HG02678 (cell line): ENCODE measurements around the gene NCOA7.
A peak's percentile ranks its signal among the peaks of the same experiment; 100 is the strongest.
"Not testable (repeated sequence)": the region's sequence is repeated elsewhere in the genome, so short reads cannot be mapped to it uniquely, and the experiment has no call there.

Source experiments
- ATAC-seq: cut with Tn5 transposase; IDR thresholded peaks from one replicate; pipeline ENCODE4 v1.9.1; 2021; ENCODE audit warnings: mild to moderate bottlenecking, moderate library complexity; ENCODE audit not compliant: unreplicated experiment

The NCOA7 gene

GRCh38 chr6:125753218-125753936, 37.4 kb upstream of the NCOA7 start:
- ATAC-seq: no peak

DNA sequence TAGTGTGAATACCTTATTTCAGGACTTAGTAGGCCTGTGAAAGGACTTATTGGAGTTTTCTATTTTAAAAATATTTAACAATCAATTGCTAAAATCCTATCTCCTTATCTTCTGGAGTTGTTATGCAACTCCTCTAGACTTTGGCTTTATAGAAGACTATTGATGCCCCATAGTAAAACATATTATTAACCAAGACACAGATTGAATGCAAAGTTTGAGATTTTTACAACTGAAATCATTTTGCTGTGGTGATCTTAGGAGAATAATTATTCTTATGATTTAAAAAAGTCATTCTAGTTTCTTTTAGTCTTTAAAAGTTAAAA, 36.9 kb upstream of the NCOA7 start:
- ATAC-seq: no peak

DNA sequence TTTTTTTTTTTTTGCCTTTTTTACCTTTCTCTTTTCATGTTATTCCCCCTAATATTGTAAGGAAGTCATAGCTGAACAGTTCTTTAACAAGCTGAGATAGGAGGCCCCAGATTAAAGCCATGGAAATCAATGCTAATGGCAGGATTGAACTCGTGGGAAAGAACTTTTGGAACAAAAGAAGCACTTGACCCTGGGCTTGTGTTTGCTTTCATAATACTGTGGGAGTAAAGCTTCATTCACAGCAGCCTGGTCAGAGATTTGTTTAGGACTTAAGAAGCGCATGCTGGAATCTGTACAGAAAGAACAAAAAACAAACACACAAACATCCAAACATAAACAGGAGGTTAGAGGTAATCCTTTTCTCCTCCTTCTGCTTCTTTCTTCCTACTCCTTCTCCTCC, 36.2 kb upstream of the NCOA7 start:
- ATAC-seq: no peak

DNA sequence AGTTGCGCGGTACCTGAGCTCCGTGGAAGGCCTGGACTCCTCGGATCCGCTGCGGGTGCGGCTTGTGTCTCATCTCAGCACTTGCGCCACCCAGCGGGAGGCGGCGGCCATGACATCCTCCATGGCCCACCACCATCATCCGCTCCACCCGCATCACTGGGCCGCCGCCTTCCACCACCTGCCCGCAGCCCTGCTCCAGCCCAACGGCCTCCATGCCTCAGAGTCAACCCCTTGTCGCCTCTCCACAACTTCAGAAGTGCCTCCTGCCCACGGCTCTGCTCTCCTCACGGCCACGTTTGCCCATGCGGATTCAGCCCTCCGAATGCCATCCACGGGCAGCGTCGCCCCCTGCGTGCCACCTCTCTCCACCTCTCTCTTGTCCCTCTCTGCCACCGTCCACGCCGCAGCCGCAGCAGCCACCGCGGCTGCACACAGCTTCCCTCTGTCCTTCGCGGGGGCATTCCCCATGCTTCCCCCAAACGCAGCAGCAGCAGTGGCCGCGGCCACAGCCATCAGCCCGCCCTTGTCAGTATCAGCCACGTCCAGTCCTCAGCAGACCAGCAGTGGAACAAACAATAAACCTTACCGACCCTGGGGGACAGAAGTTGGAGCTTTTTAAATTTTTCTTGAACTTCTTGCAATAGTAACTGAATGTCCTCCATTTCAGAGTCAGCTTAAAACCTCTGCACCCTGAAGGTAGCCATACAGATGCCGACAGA, 31.4 kb upstream of the NCOA7 start:
- no peak for ATAC-seq

- ATAC-seq: no peak
Observed at GRCh38 chr6:125759959-125760457, 30.8 kb upstream of the NCOA7 start.

- no peak for ATAC-seq
Observed at GRCh38 chr6:125764121-125764671, 26.6 kb upstream of the NCOA7 start.

DNA sequence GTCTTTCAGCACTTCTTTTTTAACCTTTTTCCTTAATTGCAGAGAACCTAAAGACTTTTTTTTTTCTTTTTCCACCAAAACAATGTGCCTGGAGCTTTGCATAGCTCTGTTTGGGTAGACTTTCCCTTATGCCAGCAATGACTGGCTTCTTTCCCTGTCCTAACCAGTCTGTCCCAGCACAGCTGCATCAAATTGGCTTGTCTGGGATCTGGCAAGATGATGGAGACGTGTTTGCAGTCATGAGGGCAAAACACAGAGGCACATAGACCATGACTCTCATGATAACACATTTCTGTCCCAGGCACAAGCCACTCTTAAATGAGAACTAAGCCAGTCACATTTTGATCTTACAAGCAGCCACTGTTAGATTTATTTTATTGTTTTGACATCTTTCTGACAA, 24.8 kb upstream of the NCOA7 start:
- ATAC-seq: no peak

- ATAC-seq: no peak
Observed at GRCh38 chr6:125766641-125767040, 24.1 kb upstream of the NCOA7 start.

- no peak for ATAC-seq
Observed at GRCh38 chr6:125769147-125769783, 21.5 kb upstream of the NCOA7 start.

GRCh38 chr6:125773387-125774341, 17.1 kb upstream of the NCOA7 start:
- ATAC-seq: no peak

- not testable (repeated sequence) for ATAC-seq
Observed at GRCh38 chr6:125776107-125776826, 14.5 kb upstream of the NCOA7 start.

DNA sequence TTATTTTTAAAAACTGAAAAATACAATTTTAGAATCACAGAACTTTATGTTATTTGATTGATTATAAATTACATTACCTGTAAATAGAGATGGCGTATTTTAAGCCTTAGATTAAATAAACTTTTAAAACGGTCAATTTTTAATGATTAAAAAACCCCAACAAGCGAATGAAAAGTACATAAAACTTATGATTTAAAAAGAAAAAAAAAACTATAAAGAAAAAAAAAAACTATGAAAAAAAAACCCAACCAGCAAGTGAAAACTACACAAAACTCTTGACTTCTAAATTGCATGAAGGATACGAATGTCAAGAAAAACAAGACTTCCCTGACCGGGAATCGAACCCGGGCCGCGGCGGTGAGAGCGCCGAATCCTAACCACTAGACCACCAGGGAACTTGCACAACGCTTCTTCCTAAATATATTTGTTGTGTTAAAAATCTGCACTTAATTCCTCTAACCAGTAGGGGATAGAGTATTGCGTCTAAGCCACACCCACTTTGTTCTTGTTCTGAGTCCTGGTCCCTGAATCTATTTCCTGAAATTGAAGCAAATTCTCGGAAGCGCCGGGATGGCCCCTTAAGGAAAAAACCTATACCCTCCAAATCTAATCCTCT, 10.7 kb upstream of the NCOA7 start:
- ATAC-seq: peak; percentile 80

DNA sequence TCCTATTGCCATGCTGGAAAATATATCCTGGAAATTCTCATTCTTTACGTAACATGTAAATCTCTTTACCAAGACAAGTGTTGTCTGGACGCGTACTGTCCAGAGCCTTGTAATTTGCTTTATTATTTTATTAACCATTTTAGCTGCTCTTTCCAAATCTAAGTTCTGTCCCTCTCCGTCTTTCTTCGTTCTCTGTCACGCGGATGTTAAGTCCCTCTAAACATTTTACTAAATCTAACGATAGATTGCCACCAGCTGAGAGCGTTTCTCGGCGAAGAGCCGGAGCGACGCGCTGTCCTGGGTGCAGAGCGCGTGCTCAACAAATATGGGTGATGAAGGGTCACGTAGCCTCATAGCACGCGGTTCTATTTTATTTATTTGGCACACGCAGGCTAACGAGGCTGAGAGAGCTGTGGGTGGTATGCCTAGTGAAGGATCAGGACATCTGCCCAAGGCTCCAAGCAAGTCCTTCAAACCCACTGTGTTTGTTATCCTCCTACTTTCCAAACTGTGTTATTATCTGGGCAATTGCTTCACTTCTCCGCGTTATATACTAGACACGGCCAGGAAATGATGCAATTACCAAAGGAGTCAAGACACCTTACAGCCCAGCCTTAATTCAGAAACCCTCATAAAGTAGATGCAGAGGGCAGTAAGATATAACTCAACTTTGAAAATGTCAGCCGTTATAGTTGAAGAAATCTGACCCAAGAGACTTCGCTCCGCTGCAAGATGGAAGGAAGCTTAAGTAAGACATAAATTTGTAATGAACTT, 10.0 kb upstream of the NCOA7 start:
- peak; percentile 75 for ATAC-seq

DNA sequence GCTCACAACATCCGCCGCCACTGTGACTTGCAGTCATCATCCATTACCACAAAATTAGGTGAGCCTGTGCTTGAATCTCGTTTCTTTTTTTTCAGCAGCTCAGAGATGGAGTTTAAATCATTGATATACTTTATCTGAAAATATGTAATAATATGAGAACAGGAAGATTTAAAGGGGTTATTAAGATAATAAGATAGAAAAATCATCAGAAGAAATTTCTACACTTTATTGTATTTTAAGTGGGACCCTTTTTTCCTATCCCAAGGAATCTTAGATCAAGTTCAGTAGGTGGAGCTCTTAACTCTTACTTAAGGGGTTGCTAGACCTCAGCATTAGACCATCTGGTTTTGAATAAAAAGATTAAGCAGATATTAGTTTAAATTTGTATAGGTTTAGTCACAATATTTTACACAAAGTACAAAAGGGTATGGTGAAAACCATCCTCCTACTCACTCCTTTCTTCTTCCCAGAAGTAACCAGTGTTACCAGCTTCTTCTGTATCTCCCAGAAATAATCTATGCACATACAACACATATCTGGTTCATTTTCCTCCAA, 9.4 kb upstream of the NCOA7 start:
- ATAC-seq: peak; percentile 40

DNA sequence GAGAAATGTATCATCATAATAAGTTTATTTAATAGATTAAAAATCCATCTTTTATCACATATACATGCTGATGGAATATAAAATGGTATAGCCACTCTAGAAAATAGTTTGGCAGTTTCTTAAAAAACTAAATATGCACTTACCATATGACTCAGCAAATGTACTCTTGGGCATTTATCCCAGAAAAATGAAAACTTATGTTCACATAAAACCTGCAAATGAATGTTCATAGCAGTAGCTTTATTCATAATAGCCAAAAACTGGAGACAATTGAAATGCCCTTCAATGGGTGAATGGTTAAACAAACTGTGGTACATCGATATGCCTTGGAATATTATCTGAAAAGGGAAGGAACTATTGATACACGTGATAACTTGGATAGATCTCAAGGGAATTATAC, 6.4 kb upstream of the NCOA7 start:
- ATAC-seq: no peak

GRCh38 chr6:125787791-125788190, 3.0 kb upstream of the NCOA7 start:
- ATAC-seq: no peak

GRCh38 chr6:125789167-125789566, 1.6 kb upstream of the NCOA7 start:
- no peak for ATAC-seq

DNA sequence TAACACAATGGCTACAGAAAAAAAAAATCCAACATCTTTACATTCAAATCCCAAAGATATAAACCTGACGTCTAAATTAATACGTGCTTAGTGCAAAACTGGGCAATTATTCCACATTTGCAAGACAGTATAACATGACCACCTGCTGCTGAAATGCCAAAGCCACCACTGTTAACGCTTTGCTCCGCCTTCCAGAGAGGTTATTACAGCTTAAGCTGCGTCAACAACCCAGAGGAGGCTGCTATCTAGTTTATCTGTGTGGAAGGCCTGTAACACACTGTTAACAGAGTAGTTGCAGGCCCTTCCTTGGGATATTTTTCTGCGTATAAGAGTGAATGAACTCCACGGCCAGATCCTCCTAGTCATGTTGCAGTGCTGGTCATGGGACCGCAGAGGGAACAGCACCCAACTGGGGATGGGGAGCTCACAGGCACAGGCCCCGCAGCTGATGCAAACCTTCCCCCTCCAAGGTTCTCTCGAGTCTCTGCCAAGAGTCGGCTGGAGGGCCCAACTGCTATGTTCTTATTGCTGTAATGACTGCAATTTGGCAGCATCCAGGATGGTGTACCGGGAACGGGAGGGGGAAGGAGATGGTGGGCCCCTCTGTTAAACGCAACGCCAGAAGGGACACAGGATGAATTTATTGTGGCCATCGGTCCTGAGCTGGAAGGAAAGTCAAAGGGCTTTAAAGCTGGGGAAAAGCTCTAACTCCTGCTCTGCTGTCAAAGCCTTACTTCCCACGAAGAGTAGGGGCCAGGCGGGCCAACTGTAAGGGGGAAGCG, 993 bp upstream of the NCOA7 start:
- ATAC-seq: peak; percentile 24
